Epithelial cell of esophagus (primary cell): ENCODE measurements around the gene CLEC20A.

Experiments
- DNase-seq: peaks from one replicate; pipeline ENCODE4 v3.0.0; 2010; ENCODE audit warnings: low read depth
- H3K4me3 ChIP-seq: 2 replicates; pipeline ENCODE4 v1.5.1; 2011; ENCODE audit warnings: mild to moderate bottlenecking, low read length, control low read depth
- CTCF ChIP-seq: IDR thresholded peaks from 2 replicates; pipeline ENCODE4 v1.5.1; 2011; ENCODE audit warnings: low read depth, mild to moderate bottlenecking, low read length, control low read depth, inconsistent platforms; ENCODE audit not compliant: insufficient read depth; ENCODE audit errors: missing control alignments

CLEC20A gene

DNA sequence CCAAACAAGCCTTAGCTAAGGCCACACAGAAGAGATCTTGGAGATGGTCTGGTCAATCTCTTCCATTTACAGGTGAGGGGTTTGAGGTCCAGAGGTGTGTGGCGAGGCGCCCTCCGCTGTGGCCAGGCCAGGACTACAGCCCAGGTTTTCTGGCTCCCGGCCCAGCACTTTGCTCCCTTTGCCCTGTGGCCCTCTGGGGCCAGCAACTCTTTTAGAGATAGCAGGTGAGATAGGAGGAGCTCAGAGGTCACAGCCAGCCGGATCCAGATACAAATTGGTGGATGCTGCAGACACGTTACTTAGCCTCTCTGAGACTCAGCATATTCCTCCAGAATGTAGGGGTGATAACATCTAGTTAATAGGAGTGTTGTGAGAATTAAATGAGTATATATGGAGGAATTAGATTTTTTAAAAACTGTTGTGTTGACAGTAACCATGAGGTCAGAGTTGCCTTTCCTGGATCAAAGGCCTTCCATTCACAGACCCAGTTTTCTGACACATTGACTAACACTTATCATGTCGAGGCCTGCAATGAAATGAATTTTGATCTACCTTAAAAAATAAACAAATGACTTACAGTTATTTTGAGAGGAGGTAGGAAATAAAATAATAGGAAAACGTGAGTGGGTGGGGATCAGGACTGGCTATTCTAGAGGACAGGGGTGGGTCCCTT is 32.7 kb upstream of the CLEC20A start:
- H3K4me3 ChIP-seq = no peak overlapping the region
- DNase-seq = peak; percentile 79
- no peak for TF ChIP-seq CTCF

DNA sequence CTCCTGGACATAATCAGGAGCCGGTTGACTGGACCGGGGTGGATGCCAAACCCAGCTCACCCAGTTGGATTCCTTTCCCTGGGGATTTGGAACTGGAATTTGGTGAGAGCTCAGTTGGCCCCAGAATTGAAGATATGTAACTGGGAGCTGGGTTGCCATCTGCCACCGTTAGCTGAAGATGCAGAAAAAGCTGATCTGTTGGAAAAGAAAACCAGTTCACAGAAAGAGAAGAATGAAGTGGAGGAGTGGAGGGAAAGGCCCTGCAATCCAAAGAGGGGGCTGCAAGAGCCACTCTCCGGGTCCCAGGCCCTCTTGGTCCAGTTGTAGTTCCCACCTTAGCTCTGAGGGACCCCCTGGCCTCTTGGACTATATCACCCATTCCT is 32.2 kb upstream of the CLEC20A start:
- no peak for TF ChIP-seq CTCF
- no peak for DNase-seq
- H3K4me3 ChIP-seq = no peak overlapping the region

- no peak overlapping the region for H3K4me3 ChIP-seq
- DNase-seq = no peak
- TF ChIP-seq CTCF = no peak
Observed at GRCh38 chr1:178528228-178528952, 31.6 kb upstream of the CLEC20A start.

DNA sequence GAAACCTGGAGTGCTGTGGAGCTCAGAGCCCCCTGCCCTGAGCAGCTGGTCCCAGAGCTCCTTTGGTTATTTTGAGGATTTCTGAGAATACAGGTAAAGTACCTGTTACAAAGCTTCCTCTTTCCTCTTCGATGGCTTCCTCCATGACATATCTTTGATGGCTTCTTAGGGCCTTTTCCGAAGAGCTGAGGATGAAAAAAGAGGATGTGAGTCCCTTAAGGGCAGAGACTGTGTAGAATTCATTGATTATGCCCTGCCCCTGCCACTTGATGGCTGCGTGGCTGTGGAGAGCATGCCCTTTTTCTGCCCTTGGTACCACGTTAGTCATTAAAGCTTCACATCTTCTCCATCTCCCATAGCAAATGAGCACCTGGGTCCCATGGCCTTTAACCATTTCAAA is 30.4 kb upstream of the CLEC20A start:
- no peak overlapping the region for H3K4me3 ChIP-seq
- no peak for TF ChIP-seq CTCF
- DNase-seq = no peak

GRCh38 chr1:178521241-178521640 is 24.5 kb upstream of the CLEC20A start:
- TF ChIP-seq CTCF = no peak
- no peak for DNase-seq
- H3K4me3 ChIP-seq = no peak overlapping the region

DNA sequence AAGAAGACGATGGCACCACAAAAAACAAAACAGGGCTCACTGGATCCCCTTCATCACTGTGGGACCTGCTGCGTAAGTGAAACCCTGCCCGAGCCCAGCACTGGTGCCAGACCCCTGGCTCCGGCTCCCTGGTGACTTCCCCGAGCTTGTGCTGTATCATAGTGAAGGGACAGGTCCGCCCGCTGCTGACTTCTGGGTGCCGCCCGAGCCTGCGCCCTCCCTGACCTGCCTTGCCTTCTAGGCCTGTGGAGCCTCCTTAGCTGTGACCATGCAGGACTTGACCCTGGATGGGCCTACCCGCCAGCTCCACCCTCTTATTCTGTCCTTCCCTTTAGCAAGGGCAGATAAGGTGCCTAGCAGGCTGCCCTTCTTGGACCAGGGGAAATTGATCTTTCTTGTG is 24.0 kb upstream of the CLEC20A start:
- H3K4me3 ChIP-seq = no peak overlapping the region
- TF ChIP-seq CTCF = no peak
- DNase-seq = no peak

DNA sequence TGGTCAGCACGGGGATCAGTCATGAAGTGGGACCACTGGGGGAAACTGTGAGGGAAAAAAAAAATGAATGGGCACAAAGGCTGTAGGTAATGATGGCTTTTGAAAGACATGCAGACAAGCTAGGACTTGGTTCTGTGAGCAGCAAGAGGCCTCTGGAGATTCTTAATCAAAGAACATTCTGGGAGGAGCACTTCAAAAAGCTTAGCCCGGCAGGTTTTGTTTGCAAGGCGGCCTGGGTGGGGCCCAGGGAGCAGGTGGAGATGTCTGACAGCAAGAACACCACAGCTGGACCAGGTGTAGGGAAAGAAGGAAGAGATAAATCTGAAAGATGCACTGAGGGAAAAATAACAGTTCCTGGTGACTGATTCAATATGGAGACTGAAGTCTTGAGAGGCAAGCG is 22.1 kb upstream of the CLEC20A start:
- no peak for TF ChIP-seq CTCF
- DNase-seq = peak; percentile 73
- no peak overlapping the region for H3K4me3 ChIP-seq
